Kasumi-1 (cell line): ENCODE measurements around the gene INCENP.
A peak's percentile ranks its signal among the peaks of the same experiment; 100 is the strongest.
"Not testable (repeated sequence)": the region's sequence is repeated elsewhere in the genome, so short reads cannot be mapped to it uniquely, and the experiment has no call there.

Source experiments
- DNase-seq, 2 experiments: peaks; one replicate each; lab custom pipeline; 2025; lab: John Stamatoyannopoulos, UW

INCENP gene

DNA sequence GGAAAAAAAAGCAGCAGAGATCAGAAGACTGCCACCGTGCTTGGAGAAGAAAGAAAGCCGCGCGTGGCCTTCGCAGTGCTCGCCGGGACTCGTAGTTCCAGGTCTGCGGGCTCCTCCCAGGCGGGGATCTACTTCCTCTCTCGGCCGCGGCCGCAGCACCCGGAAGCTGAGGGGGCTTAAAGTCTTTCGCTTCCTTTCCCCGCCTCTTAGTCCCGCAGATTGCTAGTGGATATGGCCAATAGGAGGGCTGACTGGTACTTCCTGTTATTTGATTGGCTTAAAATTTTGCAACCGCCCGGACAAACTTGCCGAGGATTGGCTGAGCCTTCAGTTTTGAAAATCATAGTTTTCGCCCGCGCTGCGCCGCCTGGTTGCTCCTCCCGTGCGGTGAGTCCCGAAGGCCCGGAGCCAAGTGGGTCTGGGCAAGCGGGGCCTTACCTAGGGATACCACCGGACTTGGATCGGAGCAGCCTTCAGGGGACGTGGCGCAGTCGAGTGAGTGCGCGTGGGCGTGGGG lies at the start of gene INCENP:
INCENP (plus strand) TSS at position 343 of the 517 bp plus-strand sequence. CDS start 4,151 bp downstream, outside the sequence.
- DNase-seq: peak; percentile 99

DNA sequence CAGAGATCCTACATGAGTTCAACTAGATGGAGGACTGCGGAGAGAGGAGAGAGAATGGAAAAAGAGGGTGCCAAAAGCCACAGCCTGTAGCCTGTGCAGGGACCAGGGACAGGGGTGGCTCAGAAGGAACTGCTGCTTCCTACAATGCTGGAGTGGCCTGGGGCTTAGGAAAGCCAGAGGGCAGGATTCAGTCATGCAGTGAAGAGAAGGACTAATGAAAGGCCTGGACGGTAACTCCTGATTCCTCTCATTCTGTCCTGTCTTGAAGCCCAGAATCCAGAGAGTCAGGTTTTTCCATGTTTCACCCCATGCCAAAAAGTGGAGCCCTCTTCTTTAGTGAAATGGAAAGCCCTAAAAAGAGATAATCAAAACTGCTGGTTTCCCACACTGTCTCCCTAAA lies 48.4 kb upstream of the INCENP start:
- no peak for DNase-seq

DNA sequence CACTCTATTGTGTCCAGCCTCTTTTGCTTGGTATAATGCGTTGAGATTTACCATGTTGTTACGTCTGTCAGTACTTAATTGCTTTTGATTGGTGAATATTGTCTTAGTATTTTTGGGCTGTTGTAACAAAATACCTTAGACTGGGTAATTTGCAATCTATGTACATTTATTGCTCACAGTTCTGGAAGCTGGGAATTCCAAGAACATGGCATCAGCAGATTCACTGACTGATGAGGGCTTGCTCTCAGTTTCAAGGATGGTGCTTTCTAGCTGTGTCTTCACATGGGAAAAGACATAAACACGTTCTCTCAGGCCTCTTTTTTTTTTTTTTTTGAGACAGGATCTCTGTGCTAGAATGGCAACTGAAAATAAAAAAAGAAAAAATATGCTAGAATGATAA lies 46.7 kb upstream of the INCENP start:
- DNase-seq: no peak

DNA sequence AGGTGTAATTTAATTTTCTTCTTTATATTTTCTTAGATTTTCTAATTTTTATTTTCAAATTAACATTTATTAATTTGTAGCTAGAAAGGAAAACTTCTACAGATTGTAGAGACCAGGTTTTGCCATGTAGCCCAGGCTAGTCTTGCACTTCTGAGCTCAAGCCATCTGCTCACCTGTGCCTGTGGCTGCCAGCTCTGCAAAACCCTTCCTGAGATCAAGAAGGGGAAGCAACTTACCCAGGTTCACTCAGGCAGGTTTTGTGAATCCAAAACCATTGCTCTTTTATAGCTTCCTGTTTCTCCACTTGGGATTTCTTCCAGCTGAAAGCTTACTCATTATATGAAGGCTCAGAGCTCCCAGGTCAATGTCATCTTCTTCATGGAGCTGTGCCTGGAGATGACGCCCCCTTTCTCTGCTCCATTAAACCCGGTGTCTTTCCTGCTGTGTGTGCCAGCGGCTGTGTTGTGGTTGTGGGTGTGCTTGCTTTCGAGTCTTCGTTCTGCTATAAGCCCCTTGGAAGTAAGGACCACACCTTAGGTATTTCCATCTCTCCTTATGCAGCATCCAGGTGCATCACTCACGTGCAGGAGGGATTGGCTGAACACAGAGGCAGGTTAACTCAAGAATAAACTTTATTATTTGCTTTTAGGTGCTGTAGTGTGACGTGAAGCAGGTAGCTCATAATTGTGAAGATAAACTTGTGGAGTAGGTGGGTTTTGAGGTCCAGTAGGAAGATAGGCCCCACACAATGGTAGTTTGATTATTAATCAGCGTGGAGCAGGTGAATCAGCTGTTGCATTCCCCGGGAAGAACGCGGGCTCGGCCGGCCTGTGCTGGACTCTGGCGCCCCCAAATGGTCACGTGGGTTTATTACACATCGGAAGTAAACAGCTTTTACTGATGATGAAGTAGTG lies 42.2 kb upstream of the INCENP start:
- DNase-seq: peak; percentile 81 to 87

DNA sequence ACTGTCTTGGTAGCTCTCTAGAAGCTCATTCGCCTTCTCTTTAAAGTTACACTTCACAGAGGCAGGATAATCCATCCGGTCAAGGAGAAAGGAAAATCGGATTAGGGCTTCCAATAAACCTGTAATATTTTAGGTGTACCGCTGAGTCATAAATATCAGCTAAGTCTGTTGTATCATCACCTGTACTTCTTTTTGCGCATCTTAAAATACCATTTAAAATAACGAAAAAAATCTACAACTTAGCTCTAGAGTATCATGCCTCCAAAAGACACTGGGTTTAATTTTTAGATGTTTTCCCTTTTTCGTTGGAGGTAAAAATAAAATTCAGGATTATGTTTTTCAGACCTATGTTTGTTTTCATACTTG lies 41.5 kb upstream of the INCENP start:
- no peak for DNase-seq

DNA sequence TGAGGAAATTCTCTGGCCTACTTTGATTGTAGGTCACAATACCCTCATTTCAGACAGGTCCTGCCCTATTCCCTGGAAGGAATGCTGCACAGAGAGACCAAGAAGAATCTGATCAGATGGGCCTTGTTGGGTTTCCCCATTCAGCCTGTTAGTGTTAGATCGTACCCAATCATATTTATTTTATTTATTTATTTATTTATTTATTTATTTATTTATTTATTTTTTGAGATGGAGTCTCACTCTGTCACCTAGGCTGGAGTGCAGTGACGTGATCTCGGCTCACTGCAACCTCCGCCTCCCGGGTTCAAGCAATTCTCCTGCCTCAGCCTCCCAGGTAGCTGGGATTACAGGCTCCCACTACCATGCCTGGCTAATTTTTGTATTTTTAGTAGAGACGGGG lies 39.0 kb upstream of the INCENP start:
- not testable (repeated sequence) for DNase-seq

DNA sequence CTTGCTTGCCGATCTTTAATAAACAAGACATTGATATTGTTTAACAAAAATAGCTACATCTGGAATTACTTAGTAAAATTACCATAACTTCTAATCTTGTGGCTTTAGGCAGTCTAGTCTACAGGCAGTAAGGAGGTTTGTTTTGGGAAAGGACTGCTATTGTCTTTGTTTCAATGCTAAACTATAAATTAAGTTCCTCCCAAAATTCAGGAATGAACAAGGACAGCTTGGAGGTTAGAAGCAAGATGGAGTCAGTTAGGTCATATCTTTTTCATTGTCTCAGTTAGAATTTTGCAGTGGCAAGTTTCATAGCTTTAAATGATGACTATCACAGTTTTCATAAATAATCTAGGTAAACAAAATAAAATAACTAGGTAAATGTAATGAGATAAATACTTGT lies 36.1 kb upstream of the INCENP start:
- DNase-seq: no peak

DNA sequence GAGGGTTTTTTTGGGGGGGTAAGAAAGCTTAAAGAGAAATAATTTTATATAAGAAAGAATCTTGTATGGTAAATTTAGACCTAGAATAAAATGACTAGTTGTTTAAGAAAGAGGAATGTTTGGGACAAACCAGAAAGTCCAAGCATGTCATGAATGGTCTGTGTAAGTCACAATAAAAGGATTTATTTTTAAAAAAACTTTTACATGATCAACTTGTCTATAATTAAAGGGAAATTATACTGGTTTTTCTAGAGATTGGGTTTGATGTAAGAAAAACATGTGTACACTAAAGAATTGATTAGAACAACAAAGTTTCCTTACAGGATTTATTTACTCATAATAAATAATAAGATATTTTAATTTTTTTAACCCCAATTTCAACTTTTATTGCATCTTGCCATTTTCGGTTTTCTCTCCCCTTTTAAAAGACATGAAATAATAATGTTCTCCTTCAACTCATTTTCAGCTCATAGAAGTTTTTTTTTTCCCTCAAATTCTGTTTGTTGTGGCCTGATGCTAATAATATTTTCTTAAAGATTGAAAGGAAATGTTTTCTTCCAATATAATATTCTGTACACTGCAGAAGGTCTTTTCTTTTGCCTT lies 35.4 kb upstream of the INCENP start:
- no peak for DNase-seq

DNA sequence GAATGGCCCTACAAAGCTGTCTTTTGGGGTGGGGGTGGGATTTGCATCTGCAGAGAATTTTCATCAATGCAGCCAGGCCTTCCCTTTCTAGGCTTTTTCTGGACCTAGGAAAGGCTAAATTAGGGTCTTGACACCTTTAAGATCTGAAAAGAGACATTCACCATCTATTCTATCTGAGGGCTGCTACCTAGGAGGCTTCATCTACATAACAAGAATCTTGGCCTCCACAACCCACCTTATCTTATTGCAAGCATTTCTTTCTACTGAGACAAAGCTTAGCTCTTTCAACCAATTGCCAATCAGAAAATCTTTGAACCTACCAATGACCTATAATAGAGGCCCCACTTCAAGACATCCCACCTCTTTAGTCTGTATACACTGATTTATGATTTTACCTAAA lies 20.7 kb upstream of the INCENP start:
- no peak for DNase-seq

DNA sequence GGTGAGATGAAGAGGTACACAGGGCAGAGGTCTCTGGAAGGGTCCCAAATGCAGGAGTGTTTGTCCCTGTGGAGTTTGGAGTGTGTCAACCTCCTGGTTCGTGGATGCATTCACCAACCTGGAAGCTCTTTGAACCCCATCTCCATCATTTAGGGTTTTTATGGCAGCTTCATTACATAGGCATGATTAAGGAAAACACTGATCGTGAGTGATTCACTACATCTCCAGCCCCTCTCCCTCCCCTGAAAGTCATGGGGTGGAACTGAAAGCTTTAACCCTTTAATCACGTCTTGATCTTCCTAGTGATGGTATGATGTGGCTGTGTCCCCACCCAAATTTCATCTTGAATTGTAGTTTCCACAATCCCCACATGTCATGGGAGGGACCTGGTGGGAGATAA lies 19.8 kb upstream of the INCENP start:
- no peak for DNase-seq

DNA sequence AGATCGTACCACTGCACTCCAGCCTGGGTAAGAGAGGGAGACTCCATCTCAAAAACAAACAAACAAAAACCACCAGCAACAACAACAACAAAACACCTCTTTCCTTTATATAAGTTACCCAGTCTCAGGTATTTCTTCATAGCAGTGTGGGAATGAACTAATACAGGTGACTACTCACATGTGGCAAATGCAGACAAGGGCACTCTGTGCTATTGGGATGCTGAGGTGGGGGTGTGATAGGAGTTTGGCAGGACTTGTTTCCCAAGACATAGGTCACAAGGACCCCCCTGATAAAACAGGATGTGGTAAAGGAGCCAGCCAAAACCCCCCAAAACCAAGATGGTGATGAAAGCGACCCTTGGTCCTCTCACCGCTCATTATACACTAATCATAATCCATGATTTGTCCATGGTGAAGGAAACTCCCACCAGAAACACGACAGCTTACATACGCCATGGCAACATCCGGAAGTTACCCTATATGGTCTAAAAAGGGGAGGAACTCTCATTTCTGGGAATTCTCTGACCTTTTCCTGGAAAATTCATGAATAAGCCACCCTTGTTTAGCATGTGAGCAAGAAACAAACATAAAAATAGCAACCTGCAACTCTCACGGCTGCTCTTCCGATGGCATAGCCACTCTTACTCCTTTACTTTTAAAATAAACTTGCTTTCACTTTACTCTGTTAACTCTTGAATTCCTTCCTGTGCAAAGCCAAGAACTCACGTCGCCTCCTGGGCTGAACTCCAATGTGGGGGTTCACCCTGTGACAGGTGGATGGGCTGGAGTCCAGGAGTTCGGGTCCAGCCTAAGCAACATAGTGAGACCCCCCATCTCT lies 18.8 kb upstream of the INCENP start:
- DNase-seq: no peak

DNA sequence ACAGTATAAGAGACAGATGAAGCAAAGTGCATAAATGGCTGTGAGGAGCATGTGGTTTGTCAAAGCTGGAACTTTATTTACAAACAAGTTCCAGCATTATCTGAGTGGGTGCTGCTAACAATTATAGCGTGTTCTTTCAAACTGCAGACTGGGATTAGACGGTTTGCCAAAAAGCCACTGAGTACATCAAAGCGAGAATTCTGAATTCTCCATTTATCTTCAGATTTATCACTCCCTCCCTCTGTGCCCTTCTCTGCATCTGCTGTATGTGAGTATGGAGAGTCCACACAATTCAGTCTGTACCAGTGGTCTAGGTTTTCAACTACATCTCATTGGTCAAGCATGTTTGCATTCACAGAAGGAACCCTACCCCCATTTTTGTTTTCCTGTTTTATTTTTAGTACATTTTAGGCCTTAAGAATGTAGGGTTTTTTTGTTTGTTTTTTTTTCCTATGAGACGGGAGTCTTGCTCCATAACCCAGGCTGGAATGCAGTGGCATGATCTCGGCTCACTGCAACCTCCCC lies 18.1 kb upstream of the INCENP start:
- no peak for DNase-seq

DNA sequence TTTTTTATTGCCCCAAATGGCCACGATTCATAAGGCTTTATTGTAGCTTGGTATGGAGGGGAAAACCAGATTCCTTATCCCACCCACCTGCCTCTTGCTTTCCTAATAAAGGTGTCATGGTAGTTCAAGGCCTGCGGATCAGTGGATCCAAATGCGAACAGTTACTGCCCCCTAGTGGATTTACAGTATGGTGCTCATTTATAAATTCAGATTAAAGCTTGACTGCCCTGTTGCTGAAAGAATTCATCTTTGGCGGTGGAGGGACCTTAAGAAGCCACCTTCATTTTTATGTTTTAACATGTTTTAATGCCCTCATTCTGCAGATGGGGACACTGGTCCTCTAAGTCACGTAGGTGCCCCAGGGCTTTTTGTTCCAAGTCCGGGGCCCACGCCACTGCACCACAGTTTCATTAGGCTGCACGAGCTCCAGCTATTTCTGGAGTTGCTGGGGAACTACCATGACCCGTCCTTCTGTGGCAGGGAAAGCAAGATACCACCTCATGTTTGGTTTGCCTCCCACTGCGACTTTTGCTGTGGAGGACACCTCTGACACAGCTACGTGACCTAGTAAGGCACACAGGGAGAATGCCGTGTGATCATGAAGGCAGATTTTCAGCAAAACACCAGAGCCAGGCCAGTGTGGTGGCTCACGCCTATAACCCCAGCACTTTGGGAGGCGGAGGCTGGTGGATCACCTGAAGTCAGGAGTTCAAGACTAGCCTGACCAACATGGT lies 15.6 kb upstream of the INCENP start:
- DNase-seq: peak; percentile 74 to 78

DNA sequence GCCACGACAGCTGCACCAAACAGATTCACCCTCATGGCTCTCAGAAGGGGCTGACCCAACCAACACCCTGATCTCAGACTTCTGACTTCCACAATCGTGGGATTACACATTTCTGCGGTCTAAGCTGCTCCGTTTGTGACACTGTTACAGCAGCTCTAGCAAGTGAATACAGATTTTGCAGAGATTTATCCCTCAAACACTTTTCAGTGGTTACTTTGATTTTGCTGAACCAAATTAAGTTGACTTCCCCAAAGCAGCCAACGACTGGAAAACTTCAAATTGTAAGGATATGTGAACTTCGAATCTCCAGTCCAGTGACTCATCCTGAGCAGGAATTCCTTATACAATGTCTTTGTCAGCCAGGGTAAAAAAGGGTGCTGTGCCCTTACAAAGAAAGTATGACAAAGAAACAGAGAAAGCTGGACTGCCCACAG lies 14.8 kb upstream of the INCENP start:
- peak; percentile 41 to 49 for DNase-seq

DNA sequence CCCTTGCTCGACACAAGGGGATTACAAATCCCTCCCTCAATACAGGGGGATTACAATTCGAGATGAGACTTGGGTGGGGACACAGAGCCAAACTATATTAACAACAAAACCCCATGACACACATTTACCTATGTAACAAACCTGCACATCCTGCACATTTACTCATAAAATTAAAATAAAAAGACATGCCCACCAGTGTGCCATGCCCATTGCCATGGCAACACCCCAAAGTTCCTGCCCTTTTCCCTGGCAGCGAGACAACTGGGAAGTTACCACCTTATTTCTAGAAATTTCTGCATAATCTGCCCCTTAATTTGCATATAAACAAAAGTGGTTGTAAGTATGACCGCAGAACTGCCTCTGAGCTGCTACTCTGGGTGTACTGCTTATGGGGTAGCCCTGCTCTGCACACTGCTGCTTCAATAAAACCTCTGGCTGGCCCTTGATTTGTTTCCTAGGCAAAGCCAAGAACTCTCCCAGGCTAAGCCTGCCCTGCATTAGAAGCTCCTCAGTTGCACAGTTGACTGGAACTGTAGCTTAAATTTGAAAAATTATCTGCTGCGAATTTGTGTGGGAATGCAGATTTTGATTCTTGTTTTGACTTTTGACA lies 8.6 kb upstream of the INCENP start:
- DNase-seq: no peak

DNA sequence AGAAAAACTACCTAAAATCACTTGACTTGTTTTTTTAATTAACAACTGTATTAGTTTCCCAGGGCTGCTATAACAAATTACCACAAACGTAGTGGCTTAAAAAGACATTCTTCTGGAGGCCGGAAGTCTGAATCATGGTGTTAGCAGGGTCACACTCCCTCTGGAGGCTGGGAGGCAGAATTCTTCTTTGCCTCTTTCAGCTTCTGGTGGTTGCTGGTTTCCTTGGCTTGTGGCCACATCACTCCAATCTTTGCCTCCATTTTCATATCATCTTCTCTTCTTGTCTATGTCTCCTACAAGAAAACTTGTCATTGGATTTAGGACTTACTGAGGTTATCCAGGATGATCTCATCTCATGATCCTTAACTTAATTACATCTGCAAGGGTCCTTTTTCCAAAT lies 7.4 kb upstream of the INCENP start:
- DNase-seq: no peak

DNA sequence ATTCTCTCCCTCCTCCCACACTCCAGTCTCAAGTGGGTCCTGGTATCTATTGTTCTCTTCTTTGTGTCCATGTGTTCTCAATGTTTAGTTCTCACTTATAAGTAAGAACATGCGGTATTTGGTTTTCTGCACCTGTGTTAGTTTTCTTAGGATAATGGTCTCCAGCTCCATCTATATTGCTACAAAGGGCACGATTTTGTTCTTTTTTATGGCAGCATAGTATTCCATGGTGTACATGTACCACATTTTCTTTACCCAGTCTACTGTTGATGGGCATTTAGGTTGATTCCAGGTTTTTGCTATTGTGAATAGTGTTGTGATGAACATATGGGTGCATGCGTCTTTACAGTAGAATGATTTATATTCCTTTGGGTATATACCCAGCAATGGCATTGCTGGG lies 4.2 kb upstream of the INCENP start:
- no peak for DNase-seq

DNA sequence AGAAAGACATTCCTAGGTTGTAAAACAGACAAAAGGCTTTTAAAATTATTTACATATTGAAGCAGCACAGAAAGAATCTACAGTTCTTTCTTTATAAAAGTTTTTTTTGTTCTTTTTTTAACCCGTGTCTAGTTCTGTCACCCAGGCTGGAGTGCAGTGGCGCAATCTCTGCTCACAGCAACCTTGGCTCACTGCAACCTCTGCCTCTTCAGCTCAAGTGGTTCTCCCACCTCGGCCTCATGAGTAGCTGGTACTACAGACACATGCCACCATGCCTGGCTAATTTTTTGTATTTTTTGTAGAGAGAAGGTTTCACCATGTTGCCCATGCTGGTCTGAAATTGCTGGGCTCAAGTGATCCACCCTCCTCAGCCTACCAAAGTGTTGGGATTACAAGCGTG lies 3.8 kb upstream of the INCENP start:
- no peak for DNase-seq

DNA sequence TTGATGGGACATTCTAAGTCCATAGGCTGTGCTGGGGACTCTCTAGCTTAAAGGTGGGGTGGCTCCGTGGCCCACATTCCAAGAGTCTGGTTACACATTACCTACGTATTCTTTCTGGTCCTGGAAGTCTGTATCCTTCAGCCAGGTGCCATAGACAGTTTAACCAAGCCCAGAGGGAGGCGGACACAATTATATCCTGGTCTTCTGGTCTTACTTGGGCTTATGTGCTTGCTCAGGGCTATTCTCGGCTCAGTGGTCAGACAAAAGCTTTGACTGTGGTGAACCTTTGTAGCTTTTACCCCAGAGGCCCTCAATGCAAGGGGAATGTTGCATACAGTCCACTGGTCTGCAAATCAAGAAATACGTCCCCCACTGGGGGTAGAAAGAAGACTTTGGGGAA lies 3.4 kb upstream of the INCENP start:
- DNase-seq: no peak

DNA sequence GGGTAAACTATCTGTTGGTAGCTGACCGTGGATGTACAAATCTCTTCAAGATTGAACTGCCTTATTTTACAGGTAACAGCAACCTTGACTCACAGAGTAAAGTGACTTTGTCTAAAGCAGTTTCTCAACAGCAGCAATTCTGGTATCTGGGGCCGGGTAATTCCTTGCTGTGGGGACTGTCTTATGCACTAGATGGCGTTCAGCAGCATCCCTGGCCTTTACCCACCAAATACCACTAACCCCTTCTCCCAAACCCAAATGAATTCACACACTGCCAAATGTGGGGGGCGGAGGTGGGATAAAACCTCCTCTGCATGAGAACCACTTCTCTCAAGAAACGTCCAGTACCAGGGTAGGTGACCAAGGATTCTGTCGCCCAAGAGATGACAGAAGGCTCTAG lies 1.7 kb upstream of the INCENP start:
- DNase-seq: peak; percentile 49 to 69
